SJCRH30 (cell line): Measurements from ENCODE around the gene ASXL2. TPM values are rescaled to one million over a fixed set of nuclear protein-coding genes. Genes with fewer than 3 reads are reported as not detected.

Experiments
- DNase-seq, 2 experiments: peaks; one replicate each; pipeline ENCODE4 v3.0.0-alpha.2; 2015 to 2020
- H3K27ac ChIP-seq: fragments of 250-450 bp; sonication (Bioruptor Pico); 2 replicates; pipeline ENCODE4 v1.5.1; 2020; ENCODE audit warnings: mild to moderate bottlenecking, moderate library complexity
- H3K27me3 ChIP-seq: fragments of 250-450 bp; sonication (Bioruptor Pico); 2 replicates; pipeline ENCODE4 v1.5.1; 2020; ENCODE audit warnings: mild to moderate bottlenecking, moderate library complexity
- H3K36me3 ChIP-seq: fragments of 250-450 bp; sonication (Bioruptor Pico); 2 replicates; pipeline ENCODE4 v1.5.1; 2020; ENCODE audit warnings: mild to moderate bottlenecking, moderate library complexity
- H3K4me1 ChIP-seq: fragments of 250-450 bp; sonication (Bioruptor Pico); 2 replicates; pipeline ENCODE4 v1.5.1; 2020; ENCODE audit warnings: mild to moderate bottlenecking, moderate library complexity
- H3K4me3 ChIP-seq: fragments of 250-450 bp; sonication (Bioruptor Pico); 2 replicates; pipeline ENCODE4 v1.5.1; 2020; ENCODE audit warnings: mild to moderate bottlenecking, moderate library complexity
- H3K9me3 ChIP-seq: fragments of 250-450 bp; sonication (Bioruptor Pico); replicated peaks from 2 replicates; pipeline ENCODE4 v1.5.1; 2020; ENCODE audit warnings: mild to moderate bottlenecking, moderate library complexity
- total RNA-seq: library from RNA; depleted of rRNA; stranded (reverse); fragments of >200 nt; shearing (Covaris generic); gene quantifications from 2 replicates; pipeline ENCODE4 v1.2.3, GENCODE V29; 2014

Gene ASXL2
- total RNA-seq, 1 experiment from 2014 or later: 26.7 TPM

GRCh38 chr2:25814681-25815080 is 63.6 kb downstream of the ASXL2 start:
- Histone ChIP-seq H3K27ac (no peak overlapping the region), H3K9me3 (no peaks in the 10 kb centered on the region), H3K4me1 (peaks cover 9% of the 10 kb centered on the region), H3K4me3 (no peak overlapping the region), H3K36me3 (peaks cover 4% of the 10 kb centered on the region), H3K27me3 (no peaks in the 10 kb centered on the region)
- no peak for DNase-seq

DNA sequence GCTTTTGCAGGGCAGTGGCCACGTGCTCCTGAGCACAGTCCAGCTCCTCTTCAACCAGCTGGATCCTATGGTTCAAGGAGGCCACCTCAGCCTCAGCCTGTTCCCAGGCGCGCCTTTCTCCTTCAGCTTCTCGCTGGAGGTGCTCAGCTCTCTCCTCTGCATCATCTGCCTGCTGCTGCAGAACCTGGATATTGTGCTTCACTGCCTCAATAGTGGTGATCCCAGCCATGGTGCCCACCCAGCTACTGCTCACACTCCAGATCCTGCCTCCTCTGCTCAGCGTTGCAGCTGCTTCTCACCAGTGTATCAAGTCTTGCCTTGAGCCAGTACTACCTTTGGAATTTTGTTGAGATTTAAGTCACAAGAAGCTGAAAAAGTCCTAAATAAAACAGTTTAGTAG is 67.9 kb downstream of the ASXL2 start:
- Histone ChIP-seq H3K27me3 (no peaks in the 10 kb centered on the region), H3K4me1 (peaks cover 9% of the 10 kb centered on the region), H3K9me3 (no peaks in the 10 kb centered on the region), H3K36me3 (peaks cover 13% of the 10 kb centered on the region), H3K27ac (no peak overlapping the region), H3K4me3 (no peak overlapping the region)
- no peak for DNase-seq

DNA sequence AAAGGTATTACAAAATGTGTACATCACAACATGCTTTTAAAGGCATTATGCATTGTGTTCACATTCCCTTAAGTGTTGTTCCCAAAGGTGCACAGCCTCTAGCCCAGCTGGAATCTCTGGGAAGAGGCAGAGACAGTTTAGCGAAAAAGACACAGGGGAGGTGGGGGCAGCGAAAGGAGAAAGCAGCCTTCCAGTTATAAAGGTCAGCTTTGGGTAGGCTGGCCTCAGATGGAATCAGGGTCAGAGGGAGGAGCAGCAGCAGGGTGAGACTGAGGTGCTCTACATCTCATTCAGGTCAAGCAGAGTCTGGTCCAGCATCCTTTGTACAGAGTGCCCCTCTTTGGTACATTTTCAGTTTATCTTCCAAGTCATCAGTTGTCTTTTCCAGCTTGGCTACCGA is 68.6 kb downstream of the ASXL2 start:
- H3K36me3 ChIP-seq: peaks cover 20% of the 10 kb centered on the region
- DNase-seq: no peak
- H3K4me1 ChIP-seq: peaks cover 9% of the 10 kb centered on the region
- no peak overlapping the region for H3K4me3 ChIP-seq
- H3K9me3 ChIP-seq: no peaks in the 10 kb centered on the region
- H3K27ac ChIP-seq: no peak overlapping the region
- no peaks in the 10 kb centered on the region for H3K27me3 ChIP-seq

DNA sequence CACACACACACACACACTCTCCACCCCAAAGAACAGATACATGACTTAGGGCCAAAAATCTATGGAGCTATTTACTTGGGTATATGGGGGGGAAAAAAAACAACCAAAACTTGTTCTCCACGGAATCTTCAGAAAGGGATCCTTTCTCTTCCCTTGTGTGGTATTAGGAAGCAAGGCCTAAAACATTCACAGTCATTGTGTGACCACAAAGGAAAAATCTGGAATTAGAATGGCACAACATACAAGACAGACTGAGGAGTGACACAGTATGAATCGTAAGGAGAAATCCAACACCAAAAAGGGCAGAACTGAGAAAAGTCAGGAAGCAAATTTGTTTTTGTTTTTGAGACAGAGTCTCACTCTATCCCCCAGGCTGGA is 70.3 kb downstream of the ASXL2 start:
- Histone ChIP-seq H3K4me3 (no peak overlapping the region), H3K9me3 (no peaks in the 10 kb centered on the region), H3K27ac (no peak overlapping the region), H3K36me3 (peaks cover 37% of the 10 kb centered on the region), H3K4me1 (peaks cover 5% of the 10 kb centered on the region), H3K27me3 (no peaks in the 10 kb centered on the region)
- DNase-seq: no peak

DNA sequence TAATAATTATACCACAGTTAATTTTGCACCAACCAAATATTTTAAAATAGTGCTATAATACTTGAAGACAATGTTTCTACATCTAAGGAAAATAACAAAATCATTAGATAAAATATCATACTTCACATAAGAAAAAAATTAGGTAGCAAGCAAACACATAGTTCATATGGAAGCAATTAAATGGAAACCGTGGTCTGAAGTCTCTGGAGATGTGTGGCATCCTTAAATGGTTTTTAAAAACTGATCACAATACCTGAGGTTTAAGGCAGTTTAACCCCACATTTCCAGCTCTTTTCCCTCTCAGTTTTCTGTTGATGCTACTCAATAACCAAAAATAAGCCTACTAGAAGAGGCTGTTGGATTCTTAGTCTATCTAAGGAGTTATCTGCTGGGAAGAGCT is 71.3 kb downstream of the ASXL2 start:
- no peak overlapping the region for H3K27ac ChIP-seq
- no peaks in the 10 kb centered on the region for H3K27me3 ChIP-seq
- H3K4me3 ChIP-seq: no peak overlapping the region
- H3K4me1 ChIP-seq: no peaks in the 10 kb centered on the region
- DNase-seq: no peak
- no peaks in the 10 kb centered on the region for H3K9me3 ChIP-seq
- H3K36me3 ChIP-seq: peaks cover 39% of the 10 kb centered on the region

DNA sequence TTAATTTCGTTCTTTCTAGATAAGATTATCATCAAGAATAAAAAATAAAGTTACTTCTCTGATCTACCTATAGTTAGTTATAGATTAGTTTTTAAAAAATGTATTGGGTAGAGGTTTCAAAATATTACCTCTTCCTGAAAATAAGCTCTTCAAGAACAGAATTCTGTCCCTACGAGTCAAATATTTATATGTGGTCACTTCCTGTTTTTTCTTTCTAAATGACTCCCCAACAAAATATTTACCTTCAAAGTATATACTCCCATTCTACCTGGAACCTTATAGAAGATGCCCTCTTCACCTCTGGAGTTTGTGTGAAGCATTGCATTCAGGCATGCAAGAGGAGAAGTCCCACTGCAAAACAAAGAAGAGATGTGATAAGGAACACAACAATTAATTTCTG is 72.3 kb downstream of the ASXL2 start:
- Histone ChIP-seq H3K36me3 (peaks cover 39% of the 10 kb centered on the region), H3K4me1 (no peaks in the 10 kb centered on the region), H3K4me3 (no peak overlapping the region), H3K27ac (no peak overlapping the region), H3K9me3 (no peaks in the 10 kb centered on the region), H3K27me3 (no peaks in the 10 kb centered on the region)
- DNase-seq: no peak

DNA sequence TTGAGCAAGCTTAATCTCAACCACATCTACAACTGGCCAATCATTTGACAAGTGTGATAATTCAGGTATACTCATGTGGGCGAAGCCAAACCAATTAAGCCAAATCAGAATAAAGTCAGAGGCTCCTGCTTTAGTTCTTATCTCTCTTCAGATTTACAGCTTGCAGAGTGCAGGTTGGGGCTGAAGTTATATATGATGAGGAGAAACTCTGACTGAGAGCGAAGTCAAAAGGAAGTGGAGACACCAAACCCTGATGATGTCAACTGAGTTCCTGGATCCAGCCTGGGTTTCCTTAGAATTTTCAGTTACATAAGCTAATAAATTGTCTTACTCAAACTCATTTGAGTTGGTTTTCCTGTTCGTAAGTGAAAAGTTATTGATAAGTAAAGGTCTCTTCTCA is 73.9 kb downstream of the ASXL2 start:
- Histone ChIP-seq H3K4me3 (no peak overlapping the region), H3K4me1 (no peaks in the 10 kb centered on the region), H3K9me3 (no peaks in the 10 kb centered on the region), H3K27me3 (no peaks in the 10 kb centered on the region), H3K36me3 (peaks cover 48% of the 10 kb centered on the region), H3K27ac (no peak overlapping the region)
- DNase-seq: no peak

GRCh38 chr2:25799301-25799700 is 79.0 kb downstream of the ASXL2 start:
- Histone ChIP-seq H3K27me3 (no peaks in the 10 kb centered on the region), H3K27ac (no peak overlapping the region), H3K4me1 (no peaks in the 10 kb centered on the region), H3K9me3 (no peaks in the 10 kb centered on the region), H3K36me3 (peaks cover 48% of the 10 kb centered on the region), H3K4me3 (no peak overlapping the region)
- DNase-seq: no peak

DNA sequence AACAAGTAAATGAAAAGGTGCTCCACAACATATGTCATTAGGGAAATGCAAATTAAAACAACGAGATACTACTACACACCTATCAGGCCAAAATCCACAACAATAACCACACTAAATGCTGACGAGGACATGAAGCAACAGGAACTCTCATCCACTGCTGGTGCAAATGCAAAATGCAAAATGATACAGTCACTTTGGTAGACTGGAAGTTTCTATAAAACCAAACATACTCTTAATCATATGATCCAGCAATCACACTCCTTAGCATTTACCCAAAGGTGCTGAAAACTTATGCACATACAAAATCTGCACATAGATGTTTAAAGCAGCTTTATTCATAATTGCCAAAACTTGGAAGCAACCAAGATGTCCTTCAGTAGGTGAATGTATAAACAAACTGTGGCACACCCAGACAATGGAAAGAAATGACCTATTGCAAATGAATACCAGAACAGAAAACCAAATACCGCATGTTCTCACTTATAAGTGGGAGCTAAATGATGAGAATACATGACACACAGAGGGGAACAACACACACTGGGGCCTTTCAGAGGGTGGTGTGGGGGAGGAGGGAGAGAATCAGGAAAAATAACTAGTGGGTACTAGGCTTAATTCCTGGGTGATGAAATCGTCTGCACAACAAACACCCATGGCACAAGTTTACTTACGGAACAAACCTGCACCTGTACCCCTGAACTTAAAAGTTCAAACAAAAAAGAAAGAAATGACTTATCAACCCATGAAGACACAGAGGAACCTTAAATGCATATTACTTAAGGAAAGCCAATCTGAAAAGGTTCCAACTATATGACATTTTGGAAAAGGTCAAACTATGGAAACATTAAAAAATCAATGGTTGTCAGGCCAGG is 80.4 kb downstream of the ASXL2 start:
- Histone ChIP-seq H3K9me3 (no peaks in the 10 kb centered on the region), H3K36me3 (peaks cover 34% of the 10 kb centered on the region), H3K4me1 (no peaks in the 10 kb centered on the region)

GRCh38 chr2:25794544-25795276 is 83.6 kb downstream of the ASXL2 start:
- no peaks in the 10 kb centered on the region for H3K9me3 ChIP-seq
- no peaks in the 10 kb centered on the region for H3K27me3 ChIP-seq
- no peak overlapping the region for H3K27ac ChIP-seq
- no peaks in the 10 kb centered on the region for H3K4me1 ChIP-seq
- H3K36me3 ChIP-seq: peaks cover 31% of the 10 kb centered on the region
- no peak for DNase-seq
- H3K4me3 ChIP-seq: no peak overlapping the region

More for the DNA sequence above, 80.4 kb downstream of the ASXL2 start:
- Histone ChIP-seq H3K4me3 (no peak overlapping the region), H3K27ac (no peak overlapping the region), H3K27me3 (no peaks in the 10 kb centered on the region)
- no peak for DNase-seq

DNA sequence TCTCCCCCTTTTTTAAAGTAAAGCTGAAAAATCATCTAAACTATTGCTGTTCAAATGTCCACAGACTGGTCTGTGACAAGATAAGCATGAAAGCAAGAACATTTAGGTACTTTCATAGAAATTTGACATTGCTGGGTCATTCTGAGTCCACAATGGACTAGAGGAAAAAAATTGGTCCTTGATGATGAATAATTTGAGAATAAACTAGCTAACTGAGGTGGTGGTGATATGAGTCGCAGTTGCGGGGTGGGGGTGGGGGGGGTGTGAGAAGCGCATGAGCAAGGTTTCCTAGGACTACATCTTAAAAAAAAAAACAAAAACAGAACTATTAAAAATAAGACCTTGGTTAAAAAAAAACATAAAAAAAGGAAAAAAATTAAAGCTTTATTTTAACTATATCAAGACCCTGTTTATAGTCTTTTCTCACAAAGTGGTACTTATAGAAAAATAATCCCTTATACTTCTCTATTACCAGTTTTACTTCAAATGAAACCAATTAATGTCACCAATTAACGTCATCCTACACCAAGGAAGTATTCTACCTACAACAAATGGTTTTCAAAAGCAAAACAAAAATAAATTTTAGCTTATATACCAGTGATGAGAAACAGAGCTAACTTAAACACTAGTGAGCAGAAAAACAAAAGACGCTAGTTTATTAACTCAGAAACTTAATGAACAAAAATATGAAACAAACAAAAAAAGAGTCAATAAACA is 88.1 kb downstream of the ASXL2 start:
- Histone ChIP-seq H3K9me3 (no peaks in the 10 kb centered on the region), H3K36me3 (peaks cover 20% of the 10 kb centered on the region; the same call in 1 of the 2 replicates), H3K4me1 (no peaks in the 10 kb centered on the region), H3K27me3 (no peaks in the 10 kb centered on the region), H3K4me3 (no peak overlapping the region), H3K27ac (no peak overlapping the region)
- DNase-seq: no peak

DNA sequence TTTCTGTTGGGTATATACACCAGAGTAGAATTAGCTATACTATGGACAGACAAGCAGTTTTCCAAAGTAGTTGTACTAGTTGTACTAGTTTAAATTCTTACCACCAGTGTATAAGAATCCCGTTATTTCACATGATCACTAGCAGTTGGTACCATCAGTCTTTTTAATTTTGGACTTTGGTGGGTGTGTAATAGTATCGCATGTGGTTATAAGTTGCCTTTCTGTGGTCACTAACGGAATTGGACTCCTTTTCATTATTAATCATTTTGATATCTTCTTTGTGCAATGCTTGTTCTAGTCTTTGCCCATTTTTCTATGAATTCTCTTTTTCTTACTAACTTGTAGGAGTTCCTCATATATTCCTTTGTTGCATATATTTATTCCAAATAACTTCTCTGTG is 89.8 kb downstream of the ASXL2 start:
- H3K36me3 ChIP-seq: peaks cover 16% of the 10 kb centered on the region
- no peaks in the 10 kb centered on the region for H3K4me1 ChIP-seq
- no peak overlapping the region for H3K27ac ChIP-seq
- H3K9me3 ChIP-seq: no peaks in the 10 kb centered on the region
- DNase-seq: no peak
- H3K27me3 ChIP-seq: no peaks in the 10 kb centered on the region
- no peak overlapping the region for H3K4me3 ChIP-seq

DNA sequence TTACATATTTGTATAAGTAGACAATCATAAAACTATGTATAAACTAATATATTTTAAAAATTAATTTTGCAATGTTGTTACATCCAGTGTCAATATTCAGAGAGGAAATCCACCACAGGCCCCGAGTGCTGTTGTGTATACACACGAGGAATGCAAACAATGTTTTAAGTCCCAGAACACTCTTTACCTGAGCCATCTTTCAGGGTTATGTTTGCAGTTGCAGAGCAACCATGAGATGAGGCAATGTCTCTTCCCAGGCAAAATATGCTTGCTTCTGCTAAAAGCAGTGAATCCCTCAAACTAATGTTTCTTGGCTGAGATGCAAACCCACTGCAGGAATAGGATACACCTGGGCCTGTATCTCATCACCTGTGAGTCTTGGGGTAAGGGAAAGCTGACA is 91.3 kb downstream of the ASXL2 start:
- Histone ChIP-seq H3K9me3 (no peaks in the 10 kb centered on the region), H3K4me1 (no peaks in the 10 kb centered on the region), H3K27ac (no peak overlapping the region), H3K27me3 (no peaks in the 10 kb centered on the region), H3K4me3 (no peak overlapping the region), H3K36me3 (peaks cover 14% of the 10 kb centered on the region)
- no peak for DNase-seq

GRCh38 chr2:25784404-25784803 is 93.9 kb downstream of the ASXL2 start:
- Histone ChIP-seq H3K27me3 (no peaks in the 10 kb centered on the region), H3K9me3 (no peaks in the 10 kb centered on the region), H3K4me3 (no peak overlapping the region), H3K27ac (no peak overlapping the region), H3K4me1 (no peaks in the 10 kb centered on the region), H3K36me3 (peaks cover 9% of the 10 kb centered on the region)
- no peak for DNase-seq

DNA sequence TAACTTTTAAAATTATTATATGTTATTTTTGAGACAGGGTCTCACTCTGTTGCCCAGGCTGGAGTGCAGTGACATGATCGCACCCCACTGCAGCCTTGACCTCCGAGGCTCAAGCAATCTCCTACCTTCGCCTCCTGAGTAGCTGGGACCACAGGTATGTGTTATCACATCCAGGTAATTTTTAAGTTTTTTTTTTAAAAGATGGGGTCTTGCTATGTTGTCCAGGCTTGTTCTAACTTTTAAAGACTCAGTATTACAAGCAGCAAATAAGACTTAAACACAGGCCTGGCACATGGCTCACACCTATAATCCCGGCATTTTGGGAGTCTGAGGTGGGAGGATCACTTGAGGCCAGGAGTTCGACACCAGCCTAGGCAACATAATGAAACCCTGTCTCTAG is 101.2 kb downstream of the ASXL2 start:
- no peaks in the 10 kb centered on the region for H3K4me1 ChIP-seq
- no peak for DNase-seq
- H3K9me3 ChIP-seq: no peaks in the 10 kb centered on the region
- H3K27ac ChIP-seq: no peak overlapping the region
- H3K36me3 ChIP-seq: peaks cover 4% of the 10 kb centered on the region; the same call in 1 of the 2 replicates
- H3K27me3 ChIP-seq: no peaks in the 10 kb centered on the region
- no peak overlapping the region for H3K4me3 ChIP-seq
